Gastroesophageal sphincter (tissue), 4 donors: ENCODE results near the gene GNAQ. TPM values are rescaled to one million over a fixed set of nuclear protein-coding genes. Genes with fewer than 3 reads are reported as not detected.

ENCODE experiments used
- ATAC-seq: fragments of 150-250 bp; one replicate; pipeline ENCODE4 v1.9.1; 2016; ENCODE audit warnings: mild to moderate bottlenecking, moderate library complexity
- H3K27ac ChIP-seq, 4 donors: fragments of 200-600 bp; sonication (generic) in 3 of 4; 1 replicate in 3 of 4; 2 replicates in 1 of 4; pipeline ENCODE4 v1.5.1; 2016 to 2019
- H3K27me3 ChIP-seq: fragments of 200-600 bp; sonication (generic); one replicate; pipeline ENCODE4 v1.5.1; 2019
- H3K36me3 ChIP-seq, 2 donors: fragments of 200-600 bp; sonication (generic); one replicate each; pipeline ENCODE4 v1.5.1; 2019; ENCODE audit warnings: control low read depth in 1 of 2
- H3K4me1 ChIP-seq, 3 donors: fragments of 200-600 bp; sonication (generic); 1 replicate in 2 of 3; 2 replicates in 1 of 3; pipeline ENCODE4 v1.5.1; 2016 to 2019; ENCODE audit warnings: control low read depth in 2 of 3
- H3K4me3 ChIP-seq, 2 donors: fragments of 200-600 bp; sonication (generic); one replicate each; pipeline ENCODE4 v1.5.1; 2019; ENCODE audit warnings: mild to moderate bottlenecking in 1 of 2, moderate library complexity in 1 of 2
- H3K9me3 ChIP-seq, 3 donors: fragments of 200-600 bp; sonication (generic); one replicate each; pipeline ENCODE4 v1.5.1; 2017 to 2019; ENCODE audit warnings: control low read depth in 2 of 3
- EP300 ChIP-seq: sonication (generic); formaldehyde crosslinking; IDR thresholded peaks from one replicate; pipeline ENCODE4 v1.6.1; 2017; ENCODE audit warnings: antibody characterized with exemption, mild to moderate bottlenecking
- POLR2A ChIP-seq, 2 donors: fragments of 450-650 bp; IDR thresholded peaks; one replicate each; pipeline ENCODE4 v1.6.1; 2017; ENCODE audit warnings: antibody characterized with exemption in 2 of 2, mild to moderate bottlenecking in 2 of 2, moderate library complexity in 1 of 2
- POLR2AphosphoS5 ChIP-seq: sonication (generic); formaldehyde crosslinking; IDR thresholded peaks from one replicate; pipeline ENCODE4 v1.6.1; 2017; ENCODE audit warnings: antibody characterized with exemption
- WGBS, 2 donors: methylation state at CpG; one replicate each; pipeline ENCODE4 v1.1.5; 2018; ENCODE audit warnings: low coverage in 1 of 2; 5-methylcytosine and 5-hydroxymethylcytosine counted together
- total RNA-seq, 4 donors: library from RNA; depleted of rRNA; stranded (reverse); fragments of >200 nt; gene quantifications; one replicate each; pipeline ENCODE4 v1.1.0, GENCODE V29; 2016
- TF ChIP-seq, protein P1 (sequence below), 4 experiments: fragments of 200-600 bp in 2 of 4; fragments of 450-650 bp in 2 of 4; sonication (generic) in 1 of 4; IDR thresholded peaks; one replicate each; pipeline ENCODE4 v1.5.1; 2017 to 2019; ENCODE audit warnings: antibody characterized with exemption in 4 of 4, mild to moderate bottlenecking in 2 of 4, moderate library complexity in 2 of 4

GNAQ gene
- total RNA-seq, 4 donors from 2014 or later: 57.6 to 86.4 (median 70.8) TPM

GRCh38 chr9:77785341-77785740 is 246.3 kb downstream of the GNAQ start:
- no peak for TF ChIP-seq POLR2A (IDR thresholded peaks at IDR 0.05)
- no peak for TF ChIP-seq EP300
- TF ChIP-seq, protein P1, sequence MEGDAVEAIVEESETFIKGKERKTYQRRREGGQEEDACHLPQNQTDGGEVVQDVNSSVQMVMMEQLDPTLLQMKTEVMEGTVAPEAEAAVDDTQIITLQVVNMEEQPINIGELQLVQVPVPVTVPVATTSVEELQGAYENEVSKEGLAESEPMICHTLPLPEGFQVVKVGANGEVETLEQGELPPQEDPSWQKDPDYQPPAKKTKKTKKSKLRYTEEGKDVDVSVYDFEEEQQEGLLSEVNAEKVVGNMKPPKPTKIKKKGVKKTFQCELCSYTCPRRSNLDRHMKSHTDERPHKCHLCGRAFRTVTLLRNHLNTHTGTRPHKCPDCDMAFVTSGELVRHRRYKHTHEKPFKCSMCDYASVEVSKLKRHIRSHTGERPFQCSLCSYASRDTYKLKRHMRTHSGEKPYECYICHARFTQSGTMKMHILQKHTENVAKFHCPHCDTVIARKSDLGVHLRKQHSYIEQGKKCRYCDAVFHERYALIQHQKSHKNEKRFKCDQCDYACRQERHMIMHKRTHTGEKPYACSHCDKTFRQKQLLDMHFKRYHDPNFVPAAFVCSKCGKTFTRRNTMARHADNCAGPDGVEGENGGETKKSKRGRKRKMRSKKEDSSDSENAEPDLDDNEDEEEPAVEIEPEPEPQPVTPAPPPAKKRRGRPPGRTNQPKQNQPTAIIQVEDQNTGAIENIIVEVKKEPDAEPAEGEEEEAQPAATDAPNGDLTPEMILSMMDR (IDR thresholded peaks at IDR 0.05): no peak
- TF ChIP-seq POLR2AphosphoS5: no peak
- Histone ChIP-seq H3K27me3 (no peaks in the 10 kb centered on the region), H3K9me3 (no peaks in the 10 kb centered on the region), H3K36me3 (peaks cover 0 to 11% of the 10 kb centered on the region in 2 donors), H3K27ac (no peak overlapping the region), H3K4me3 (no peak overlapping the region), H3K4me1 (peaks cover 0 to 8% (median 0%) of the 10 kb centered on the region in 3 donors)
- 81 to 84% methylated on average over 2 of the region's 2 CpGs for whole genome bisulfite sequencing, 2 donors
- no peak for ATAC-seq

- Histone ChIP-seq H3K27me3 (no peaks in the 10 kb centered on the region), H3K27ac (no peak overlapping the region), H3K4me3 (no peak overlapping the region), H3K36me3 (peaks cover 0 to 9% of the 10 kb centered on the region in 2 donors), H3K9me3 (no peaks in the 10 kb centered on the region), H3K4me1 (peaks cover 0 to 4% (median 0%) of the 10 kb centered on the region in 3 donors)
- TF ChIP-seq, protein P1 (IDR thresholded peaks at IDR 0.05): no peak
- TF ChIP-seq EP300 (no peak), POLR2AphosphoS5 (no peak), POLR2A (IDR thresholded peaks at IDR 0.05) (no peak)
- WGBS, 2 donors: 55 to 68% methylated on average over 3 of the region's 3 CpGs
- ATAC-seq: no peak
Measured at GRCh38 chr9:77783518-77783917, 248.1 kb downstream of the GNAQ start.

GRCh38 chr9:77779010-77779409 is 252.6 kb downstream of the GNAQ start:
- Histone ChIP-seq H3K27me3 (no peaks in the 10 kb centered on the region), H3K4me3 (no peak overlapping the region), H3K27ac (no peak overlapping the region), H3K9me3 (no peaks in the 10 kb centered on the region), H3K36me3 (no peaks in the 10 kb centered on the region), H3K4me1 (no peaks in the 10 kb centered on the region)
- no peak for ATAC-seq
- 73 to 81% methylated on average over 2 of the region's 2 CpGs for WGBS, 2 donors
- no peak for TF ChIP-seq POLR2AphosphoS5
- TF ChIP-seq, protein P1 (IDR thresholded peaks at IDR 0.05): no peak
- TF ChIP-seq POLR2A (IDR thresholded peaks at IDR 0.05): no peak

DNA sequence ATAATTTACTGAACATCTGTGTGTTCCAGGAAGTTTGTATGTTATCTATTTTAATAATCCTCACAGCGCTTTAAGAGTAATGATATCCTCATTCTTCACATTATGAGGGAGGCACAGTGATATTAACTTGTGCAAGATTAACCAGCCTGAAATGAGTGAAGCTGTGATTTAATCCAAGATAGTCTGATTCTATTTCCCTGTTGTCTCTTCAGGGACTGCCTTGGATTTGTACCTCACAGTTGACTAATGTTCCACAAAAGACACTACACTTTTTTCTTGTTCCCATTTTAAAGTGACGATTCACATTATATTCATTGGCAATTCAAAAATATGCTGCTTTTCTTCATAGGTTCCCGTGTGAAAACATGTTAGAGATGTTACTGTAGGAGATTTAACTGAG is 258.2 kb downstream of the GNAQ start:
- Histone ChIP-seq H3K4me1 (no peaks in the 10 kb centered on the region), H3K4me3 (no peak overlapping the region), H3K27me3 (no peaks in the 10 kb centered on the region), H3K9me3 (no peaks in the 10 kb centered on the region), H3K36me3 (no peaks in the 10 kb centered on the region), H3K27ac (no peak overlapping the region)
- no peak for ATAC-seq
- WGBS, 2 donors: 67 to 80% methylated on average over 3 of the region's 3 CpGs
- TF ChIP-seq POLR2A (IDR thresholded peaks at IDR 0.05): no peak
- TF ChIP-seq, protein P1 (IDR thresholded peaks at IDR 0.05): no peak
- no peak for TF ChIP-seq POLR2AphosphoS5

DNA sequence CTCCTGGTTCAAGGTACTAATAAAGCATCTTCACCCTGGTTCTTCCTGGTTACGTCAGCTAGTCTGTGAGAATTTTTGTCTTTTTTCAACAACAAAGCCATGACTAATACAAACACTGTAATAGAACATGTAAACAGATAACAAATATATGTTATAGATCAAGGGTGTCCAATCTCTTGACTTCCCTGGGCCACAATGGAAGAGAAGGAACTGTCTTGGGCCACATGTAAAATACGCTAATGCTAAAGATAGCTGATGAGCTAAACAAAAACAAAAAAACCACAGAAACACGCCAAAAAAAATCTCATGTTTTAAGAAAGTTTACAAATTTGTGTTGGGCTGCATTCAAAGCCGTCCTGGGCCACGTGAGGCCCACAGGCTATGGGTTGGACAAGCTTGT is 259.0 kb downstream of the GNAQ start:
- no peak for ATAC-seq
- 74 to 84% methylated on average over 5 of the region's 5 CpGs for WGBS, 2 donors
- H3K4me1 ChIP-seq: no peaks in the 10 kb centered on the region
- H3K9me3 ChIP-seq: no peaks in the 10 kb centered on the region
- no peak overlapping the region for H3K27ac ChIP-seq
- H3K27me3 ChIP-seq: no peaks in the 10 kb centered on the region
- TF ChIP-seq POLR2AphosphoS5: no peak
- no peak for TF ChIP-seq POLR2A (IDR thresholded peaks at IDR 0.05)
- TF ChIP-seq, protein P1 (IDR thresholded peaks at IDR 0.05): no peak
- no peak for TF ChIP-seq EP300
- H3K4me3 ChIP-seq: no peak overlapping the region
- H3K36me3 ChIP-seq: no peaks in the 10 kb centered on the region
